SK-N-SH treated with all-trans-retinoic acid at 6 μM for 48 hours (cell line): ENCODE measurements around the gene EHD2.

Source experiments
- ARNTL ChIP-seq: fragments of 450-650 bp; formaldehyde crosslinking; IDR thresholded peaks from 2 replicates; pipeline ENCODE4 v1.5.0; 2020; ENCODE audit warnings: low read depth, mild to moderate bottlenecking, moderate library complexity, borderline replicate concordance
- ISL1 ChIP-seq: fragments of 250-450 bp; sonication (Bioruptor Pico); IDR thresholded peaks from 2 replicates; pipeline ENCODE4 v2.1.2; 2022; ENCODE audit warnings: mild to moderate bottlenecking, moderate library complexity
- PPARA ChIP-seq: fragments of 250-450 bp; sonication (Bioruptor Pico); IDR thresholded peaks from 2 replicates; pipeline ENCODE4 v1.5.0; 2020; ENCODE audit warnings: mild to moderate bottlenecking, borderline replicate concordance
- RARB ChIP-seq: fragments of 250-450 bp; sonication (Bioruptor Pico); IDR thresholded peaks from 2 replicates; pipeline ENCODE4 v1.8.0; 2021; ENCODE audit warnings: mild to moderate bottlenecking, moderate library complexity
- SNAI2 ChIP-seq: fragments of 250-450 bp; sonication (Bioruptor Pico); IDR thresholded peaks from 2 replicates; pipeline ENCODE4 v1.5.0; 2020; ENCODE audit warnings: mild to moderate bottlenecking, moderate library complexity
- TOX ChIP-seq: fragments of 250-450 bp; sonication (Bioruptor Pico); IDR thresholded peaks from 2 replicates; pipeline ENCODE4 v1.8.0; 2021; ENCODE audit warnings: mild to moderate bottlenecking, moderate library complexity, borderline replicate concordance
- ZC3H10 ChIP-seq: fragments of 250-450 bp; sonication (Bioruptor Pico); IDR thresholded peaks from 2 replicates; pipeline ENCODE4 v1.5.1; 2021; ENCODE audit warnings: mild to moderate bottlenecking, moderate library complexity
- ZFP3 ChIP-seq: fragments of 250-450 bp; sonication (Bioruptor Pico); IDR thresholded peaks from 2 replicates; pipeline ENCODE4 v1.5.0; 2020; ENCODE audit warnings: mild to moderate bottlenecking, moderate library complexity
- ZNF565 ChIP-seq: fragments of 450-650 bp; formaldehyde crosslinking; conservative IDR thresholded peaks from 2 replicates; pipeline ENCODE4 v1.5.0; 2020; ENCODE audit warnings: low read depth, mild to moderate bottlenecking, moderate library complexity
- TF ChIP-seq, protein P1 (sequence below): fragments of 250-450 bp; sonication (Bioruptor Pico); IDR thresholded peaks from 2 replicates; pipeline ENCODE4 v1.8.0; 2020; ENCODE audit warnings: mild to moderate bottlenecking, moderate library complexity, borderline replicate concordance
- TF ChIP-seq, protein P2 (sequence below): fragments of 250-450 bp; sonication (Bioruptor Pico); IDR thresholded peaks from 2 replicates; pipeline ENCODE4 v1.8.0; 2021; ENCODE audit warnings: low read depth, mild to moderate bottlenecking, moderate library complexity, borderline replicate concordance

DNA sequence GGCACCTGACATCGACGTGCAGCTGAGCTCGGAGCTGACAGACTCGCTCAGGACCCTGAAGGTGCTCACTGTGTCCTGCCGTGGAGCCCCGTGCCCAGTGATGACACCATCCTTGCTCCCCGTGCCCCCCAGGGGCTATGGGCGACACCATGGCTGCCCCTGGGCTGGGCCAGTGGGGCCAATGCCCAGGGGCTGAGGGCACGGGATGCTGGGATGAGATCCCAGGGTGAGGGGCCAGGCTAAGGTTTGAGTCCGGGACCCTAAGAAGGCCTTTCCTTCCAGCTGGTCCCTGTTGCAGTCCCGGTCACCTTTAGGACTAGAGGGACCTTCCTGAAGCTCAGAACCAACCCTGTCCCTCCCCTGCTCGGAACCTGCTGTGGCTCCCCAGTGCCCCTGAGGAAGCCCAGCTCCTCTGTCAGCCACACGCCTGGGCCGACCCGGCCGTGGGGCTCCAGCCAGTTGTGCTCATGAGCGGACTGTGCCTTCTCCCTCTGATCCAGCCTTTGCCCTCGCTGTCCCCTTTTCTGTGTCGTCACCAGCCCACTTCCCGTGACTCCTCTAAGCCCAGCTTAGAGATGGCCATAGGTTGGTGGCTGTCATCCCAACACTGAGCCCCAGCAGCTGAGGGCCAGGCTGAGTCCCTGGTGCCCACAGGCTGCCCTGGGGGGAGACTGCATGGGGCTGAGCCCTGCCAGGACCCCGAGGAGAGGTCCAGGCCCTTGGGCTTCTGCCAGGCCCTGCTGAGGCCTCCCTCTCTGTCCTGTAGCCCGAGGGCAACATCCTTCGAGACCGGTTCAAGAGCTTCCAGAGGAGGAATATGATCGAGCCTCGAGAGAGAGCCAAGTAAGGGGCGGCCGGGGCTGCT lies 42.8 kb downstream of the EHD2 start:
- TF ChIP-seq TOX (CRISPR knock-in tag) (no peak), RARB (no peak), ARNTL (CRISPR knock-in tag) (no peak), ZC3H10 (no peak), SNAI2 (no peak), ISL1 (CRISPR knock-in tag) (no peak), ZFP3 (no peak), ZNF565 (CRISPR knock-in tag) (no peak), PPARA (no peak)
- TF ChIP-seq, protein P1, sequence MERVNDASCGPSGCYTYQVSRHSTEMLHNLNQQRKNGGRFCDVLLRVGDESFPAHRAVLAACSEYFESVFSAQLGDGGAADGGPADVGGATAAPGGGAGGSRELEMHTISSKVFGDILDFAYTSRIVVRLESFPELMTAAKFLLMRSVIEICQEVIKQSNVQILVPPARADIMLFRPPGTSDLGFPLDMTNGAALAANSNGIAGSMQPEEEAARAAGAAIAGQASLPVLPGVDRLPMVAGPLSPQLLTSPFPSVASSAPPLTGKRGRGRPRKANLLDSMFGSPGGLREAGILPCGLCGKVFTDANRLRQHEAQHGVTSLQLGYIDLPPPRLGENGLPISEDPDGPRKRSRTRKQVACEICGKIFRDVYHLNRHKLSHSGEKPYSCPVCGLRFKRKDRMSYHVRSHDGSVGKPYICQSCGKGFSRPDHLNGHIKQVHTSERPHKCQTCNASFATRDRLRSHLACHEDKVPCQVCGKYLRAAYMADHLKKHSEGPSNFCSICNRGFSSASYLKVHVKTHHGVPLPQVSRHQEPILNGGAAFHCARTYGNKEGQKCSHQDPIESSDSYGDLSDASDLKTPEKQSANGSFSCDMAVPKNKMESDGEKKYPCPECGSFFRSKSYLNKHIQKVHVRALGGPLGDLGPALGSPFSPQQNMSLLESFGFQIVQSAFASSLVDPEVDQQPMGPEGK (CRISPR knock-in tag), result no peak
- TF ChIP-seq, protein P2, sequence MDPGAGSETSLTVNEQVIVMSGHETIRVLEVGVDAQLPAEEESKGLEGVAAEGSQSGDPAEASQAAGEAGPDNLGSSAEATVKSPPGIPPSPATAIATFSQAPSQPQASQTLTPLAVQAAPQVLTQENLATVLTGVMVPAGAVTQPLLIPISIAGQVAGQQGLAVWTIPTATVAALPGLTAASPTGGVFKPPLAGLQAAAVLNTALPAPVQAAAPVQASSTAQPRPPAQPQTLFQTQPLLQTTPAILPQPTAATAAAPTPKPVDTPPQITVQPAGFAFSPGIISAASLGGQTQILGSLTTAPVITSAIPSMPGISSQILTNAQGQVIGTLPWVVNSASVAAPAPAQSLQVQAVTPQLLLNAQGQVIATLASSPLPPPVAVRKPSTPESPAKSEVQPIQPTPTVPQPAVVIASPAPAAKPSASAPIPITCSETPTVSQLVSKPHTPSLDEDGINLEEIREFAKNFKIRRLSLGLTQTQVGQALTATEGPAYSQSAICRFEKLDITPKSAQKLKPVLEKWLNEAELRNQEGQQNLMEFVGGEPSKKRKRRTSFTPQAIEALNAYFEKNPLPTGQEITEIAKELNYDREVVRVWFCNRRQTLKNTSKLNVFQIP (CRISPR knock-in tag), result no peak
